Measurements from ENCODE around the gene CPT1B.

DNA sequence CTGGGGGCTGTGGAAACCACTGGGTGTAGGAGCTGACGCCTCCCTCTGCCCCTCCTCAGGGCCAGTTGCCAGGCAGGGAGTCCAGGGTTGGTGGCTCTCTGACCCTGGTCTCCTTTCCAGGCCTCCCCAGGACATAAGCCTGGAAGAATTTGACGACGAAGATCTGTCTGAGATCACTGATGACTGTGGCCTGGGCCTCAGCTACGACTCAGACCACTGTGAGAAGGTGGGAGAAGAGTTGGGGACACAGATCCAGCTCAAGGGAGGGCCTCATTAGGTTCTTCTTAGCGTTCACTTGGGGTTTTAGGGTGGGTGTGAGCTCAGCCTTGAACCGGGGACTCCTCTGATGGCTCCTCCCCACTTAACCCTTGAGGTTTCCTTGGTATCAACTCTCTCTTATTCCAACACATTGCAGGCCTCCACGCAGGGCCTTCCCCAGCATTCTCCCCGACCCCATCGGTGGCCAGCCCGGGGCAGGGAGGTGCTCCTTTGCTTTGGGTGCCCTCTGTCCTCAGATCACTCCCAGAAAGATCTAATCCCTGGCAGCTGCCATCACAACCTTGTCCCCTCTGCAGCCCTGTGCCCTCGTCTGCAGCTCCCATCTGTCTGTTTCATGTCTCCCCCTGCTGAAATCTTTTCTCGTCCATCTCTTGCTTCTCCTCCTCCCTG, 23.6 kb upstream of the CPT1B start:
- no peak for TF ChIP-seq POLR2A (IDR thresholded peaks at IDR 0.05; ENCODE audit: control extremely low read depth in 1 of 2, low read depth in 2 of 2, low read length in 2 of 2)
- no peak for TF ChIP-seq CHD2 (IDR thresholded peaks at IDR 0.05; ENCODE audit: low read length)
- TF ChIP-seq JUN (IDR thresholded peaks at IDR 0.05; ENCODE audit: low read depth, low read length) = no peak
- no peak for TF ChIP-seq YY1 (IDR thresholded peaks at IDR 0.05; ENCODE audit: low read depth, low read length)
- no peak for TF ChIP-seq CEBPB (IDR thresholded peaks at IDR 0.05; ENCODE audit: low read depth, low read length)
- no peak for TF ChIP-seq RFX5 (IDR thresholded peaks at IDR 0.05; ENCODE audit: borderline replicate concordance, low read depth, low read length)
- no peak for TF ChIP-seq EP300 (IDR thresholded peaks at IDR 0.05; ENCODE audit: borderline replicate concordance in 1 of 2, low read depth in 2 of 2, low read length in 2 of 2)
- TF ChIP-seq, protein P1, sequence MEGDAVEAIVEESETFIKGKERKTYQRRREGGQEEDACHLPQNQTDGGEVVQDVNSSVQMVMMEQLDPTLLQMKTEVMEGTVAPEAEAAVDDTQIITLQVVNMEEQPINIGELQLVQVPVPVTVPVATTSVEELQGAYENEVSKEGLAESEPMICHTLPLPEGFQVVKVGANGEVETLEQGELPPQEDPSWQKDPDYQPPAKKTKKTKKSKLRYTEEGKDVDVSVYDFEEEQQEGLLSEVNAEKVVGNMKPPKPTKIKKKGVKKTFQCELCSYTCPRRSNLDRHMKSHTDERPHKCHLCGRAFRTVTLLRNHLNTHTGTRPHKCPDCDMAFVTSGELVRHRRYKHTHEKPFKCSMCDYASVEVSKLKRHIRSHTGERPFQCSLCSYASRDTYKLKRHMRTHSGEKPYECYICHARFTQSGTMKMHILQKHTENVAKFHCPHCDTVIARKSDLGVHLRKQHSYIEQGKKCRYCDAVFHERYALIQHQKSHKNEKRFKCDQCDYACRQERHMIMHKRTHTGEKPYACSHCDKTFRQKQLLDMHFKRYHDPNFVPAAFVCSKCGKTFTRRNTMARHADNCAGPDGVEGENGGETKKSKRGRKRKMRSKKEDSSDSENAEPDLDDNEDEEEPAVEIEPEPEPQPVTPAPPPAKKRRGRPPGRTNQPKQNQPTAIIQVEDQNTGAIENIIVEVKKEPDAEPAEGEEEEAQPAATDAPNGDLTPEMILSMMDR (IDR thresholded peaks at IDR 0.05; ENCODE audit: control extremely low read depth in 1 of 3, insufficient read depth in 1 of 3, low read depth in 1 of 3, low read length in 3 of 3) = no peak
- no peak for TF ChIP-seq RAD21 (IDR thresholded peaks at IDR 0.05 in 1 of 2, conservative IDR thresholded peaks at IDR 0.05 in 1 of 2; ENCODE audit: low read depth in 2 of 2, low read length in 2 of 2)
